Measurements from ENCODE around the gene FBXL15. TPM values are rescaled to one million over a fixed set of nuclear protein-coding genes. Genes with fewer than 3 reads are reported as not detected.

The FBXL15 gene
- total and polyA plus RNA-seq, 9 of the 15 experiments (the other 6 are each of a cell fraction or from before 2014, with no cell fraction given) = 0.08 to 25.9 (median 3.5) TPM

DNA sequence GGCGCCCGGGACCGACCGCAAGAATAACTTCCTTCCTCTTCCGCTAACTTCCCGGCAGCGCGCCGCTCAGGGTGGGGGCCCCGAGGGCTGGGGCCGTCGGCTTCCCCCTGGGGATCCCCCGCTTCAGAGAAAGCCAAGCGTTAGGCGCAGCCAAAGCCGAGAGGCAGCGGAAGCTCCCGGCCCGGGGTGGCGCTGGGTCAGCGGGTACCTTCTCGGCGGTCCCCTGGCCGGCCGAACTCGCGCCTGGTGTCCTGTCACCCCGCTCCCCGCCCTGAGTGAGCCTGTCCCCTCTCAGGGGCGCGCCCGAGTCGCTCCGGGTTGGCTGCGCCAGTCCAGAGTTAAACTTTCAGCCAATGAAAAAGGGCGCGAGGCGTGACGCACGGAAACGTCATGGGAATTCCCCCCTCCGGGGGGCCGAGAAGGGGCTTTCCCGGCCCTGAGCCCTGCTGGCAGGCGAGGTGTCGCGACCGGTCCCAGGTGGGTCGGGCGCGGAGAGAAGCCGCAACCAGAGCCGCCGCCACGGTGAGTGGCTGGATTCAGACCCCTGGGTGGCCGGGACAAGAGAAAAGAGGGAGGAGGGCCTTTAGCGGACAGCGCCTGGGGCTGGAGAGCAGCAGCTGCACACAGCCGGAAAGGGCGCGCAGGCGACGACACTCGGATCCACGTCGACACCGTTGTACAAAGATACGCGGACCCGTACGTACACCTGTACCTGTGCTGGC, 26.4 kb upstream of the FBXL15 start (continued):
- TF ChIP-seq, protein P1, sequence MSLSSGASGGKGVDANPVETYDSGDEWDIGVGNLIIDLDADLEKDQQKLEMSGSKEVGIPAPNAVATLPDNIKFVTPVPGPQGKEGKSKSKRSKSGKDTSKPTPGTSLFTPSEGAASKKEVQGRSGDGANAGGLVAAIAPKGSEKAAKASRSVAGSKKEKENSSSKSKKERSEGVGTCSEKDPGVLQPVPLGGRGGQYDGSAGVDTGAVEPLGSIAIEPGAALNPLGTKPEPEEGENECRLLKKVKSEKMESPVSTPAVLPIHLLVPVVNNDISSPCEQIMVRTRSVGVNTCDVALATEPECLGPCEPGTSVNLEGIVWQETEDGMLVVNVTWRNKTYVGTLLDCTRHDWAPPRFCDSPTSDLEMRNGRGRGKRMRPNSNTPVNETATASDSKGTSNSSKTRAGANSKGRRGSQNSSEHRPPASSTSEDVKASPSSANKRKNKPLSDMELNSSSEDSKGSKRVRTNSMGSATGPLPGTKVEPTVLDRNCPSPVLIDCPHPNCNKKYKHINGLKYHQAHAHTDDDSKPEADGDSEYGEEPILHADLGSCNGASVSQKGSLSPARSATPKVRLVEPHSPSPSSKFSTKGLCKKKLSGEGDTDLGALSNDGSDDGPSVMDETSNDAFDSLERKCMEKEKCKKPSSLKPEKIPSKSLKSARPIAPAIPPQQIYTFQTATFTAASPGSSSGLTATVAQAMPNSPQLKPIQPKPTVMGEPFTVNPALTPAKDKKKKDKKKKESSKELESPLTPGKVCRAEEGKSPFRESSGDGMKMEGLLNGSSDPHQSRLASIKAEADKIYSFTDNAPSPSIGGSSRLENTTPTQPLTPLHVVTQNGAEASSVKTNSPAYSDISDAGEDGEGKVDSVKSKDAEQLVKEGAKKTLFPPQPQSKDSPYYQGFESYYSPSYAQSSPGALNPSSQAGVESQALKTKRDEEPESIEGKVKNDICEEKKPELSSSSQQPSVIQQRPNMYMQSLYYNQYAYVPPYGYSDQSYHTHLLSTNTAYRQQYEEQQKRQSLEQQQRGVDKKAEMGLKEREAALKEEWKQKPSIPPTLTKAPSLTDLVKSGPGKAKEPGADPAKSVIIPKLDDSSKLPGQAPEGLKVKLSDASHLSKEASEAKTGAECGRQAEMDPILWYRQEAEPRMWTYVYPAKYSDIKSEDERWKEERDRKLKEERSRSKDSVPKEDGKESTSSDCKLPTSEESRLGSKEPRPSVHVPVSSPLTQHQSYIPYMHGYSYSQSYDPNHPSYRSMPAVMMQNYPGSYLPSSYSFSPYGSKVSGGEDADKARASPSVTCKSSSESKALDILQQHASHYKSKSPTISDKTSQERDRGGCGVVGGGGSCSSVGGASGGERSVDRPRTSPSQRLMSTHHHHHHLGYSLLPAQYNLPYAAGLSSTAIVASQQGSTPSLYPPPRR (CRISPR knock-in tag; IDR thresholded peaks at IDR 0.05; ENCODE audit: borderline replicate concordance) = no peak
- TF ChIP-seq ETS2 (tag; IDR thresholded peaks at IDR 0.05; ENCODE audit: borderline replicate concordance, poor library complexity, severe bottlenecking) (no peak), HCFC1 (IDR thresholded peaks at IDR 0.05; ENCODE audit: low read depth, low read length) (no peak), ZBED1 (IDR thresholded peaks at IDR 0.05) (no peak), SRF (CRISPR knock-in tag; IDR thresholded peaks at IDR 0.05) (no peak), FOXA1 (IDR thresholded peaks at IDR 0.05; ENCODE audit: borderline replicate concordance) (no peak), RFX1 (IDR thresholded peaks at IDR 0.05) (no peak), SMARCC2 (IDR thresholded peaks at IDR 0.05; ENCODE audit: low read depth) (no peak), MIER1 (IDR thresholded peaks at IDR 0.05; ENCODE audit: low read depth) (no peak), ATF1 (CRISPR knock-in tag; IDR thresholded peaks at IDR 0.05) (peak; percentile 55; the same call in 1 of the 2 replicates), ATF1 (tag; IDR thresholded peaks at IDR 0.05) (peak; percentile 99), NFATC3 (IDR thresholded peaks at IDR 0.05) (no peak), MTA3 (IDR thresholded peaks at IDR 0.05; ENCODE audit: borderline replicate concordance) (peak; percentile 77; the same call in 1 of the 2 replicates), ZNF436 (CRISPR knock-in tag; IDR thresholded peaks at IDR 0.05) (no peak), ZNF143 (CRISPR knock-in tag; IDR thresholded peaks at IDR 0.05) (no peak), MEF2A (IDR thresholded peaks at IDR 0.05; ENCODE audit: control insufficient read depth, low read depth, low read length) (no peak), FOSL1 (tag; conservative IDR thresholded peaks at IDR 0.05) (no peak)
- TF ChIP-seq, protein P2, sequence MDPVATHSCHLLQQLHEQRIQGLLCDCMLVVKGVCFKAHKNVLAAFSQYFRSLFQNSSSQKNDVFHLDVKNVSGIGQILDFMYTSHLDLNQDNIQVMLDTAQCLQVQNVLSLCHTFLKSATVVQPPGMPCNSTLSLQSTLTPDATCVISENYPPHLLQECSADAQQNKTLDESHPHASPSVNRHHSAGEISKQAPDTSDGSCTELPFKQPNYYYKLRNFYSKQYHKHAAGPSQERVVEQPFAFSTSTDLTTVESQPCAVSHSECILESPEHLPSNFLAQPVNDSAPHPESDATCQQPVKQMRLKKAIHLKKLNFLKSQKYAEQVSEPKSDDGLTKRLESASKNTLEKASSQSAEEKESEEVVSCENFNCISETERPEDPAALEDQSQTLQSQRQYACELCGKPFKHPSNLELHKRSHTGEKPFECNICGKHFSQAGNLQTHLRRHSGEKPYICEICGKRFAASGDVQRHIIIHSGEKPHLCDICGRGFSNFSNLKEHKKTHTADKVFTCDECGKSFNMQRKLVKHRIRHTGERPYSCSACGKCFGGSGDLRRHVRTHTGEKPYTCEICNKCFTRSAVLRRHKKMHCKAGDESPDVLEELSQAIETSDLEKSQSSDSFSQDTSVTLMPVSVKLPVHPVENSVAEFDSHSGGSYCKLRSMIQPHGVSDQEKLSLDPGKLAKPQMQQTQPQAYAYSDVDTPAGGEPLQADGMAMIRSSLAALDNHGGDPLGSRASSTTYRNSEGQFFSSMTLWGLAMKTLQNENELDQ (CRISPR knock-in tag; IDR thresholded peaks at IDR 0.05; ENCODE audit: borderline replicate concordance) = no peak
- TF ChIP-seq, protein P3, sequence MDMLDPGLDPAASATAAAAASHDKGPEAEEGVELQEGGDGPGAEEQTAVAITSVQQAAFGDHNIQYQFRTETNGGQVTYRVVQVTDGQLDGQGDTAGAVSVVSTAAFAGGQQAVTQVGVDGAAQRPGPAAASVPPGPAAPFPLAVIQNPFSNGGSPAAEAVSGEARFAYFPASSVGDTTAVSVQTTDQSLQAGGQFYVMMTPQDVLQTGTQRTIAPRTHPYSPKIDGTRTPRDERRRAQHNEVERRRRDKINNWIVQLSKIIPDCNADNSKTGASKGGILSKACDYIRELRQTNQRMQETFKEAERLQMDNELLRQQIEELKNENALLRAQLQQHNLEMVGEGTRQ (CRISPR knock-in tag; IDR thresholded peaks at IDR 0.05) = no peak
